Neural progenitor cell (in vitro differentiated cells): ENCODE results near the gene PAFAH2.

Experiments
- EZH2 ChIP-seq: fragments of 200-600 bp; sonication (generic); IDR thresholded peaks from 2 replicates; pipeline ENCODE4 v1.6.1; 2017; ENCODE audit warnings: antibody characterized with exemption, mild to moderate bottlenecking, moderate library complexity
- EZH2phosphoT487 ChIP-seq: fragments of 200-600 bp; sonication (generic); IDR thresholded peaks from 2 replicates; pipeline ENCODE4 v1.6.1; 2017; ENCODE audit warnings: antibody characterized with exemption
- TF ChIP-seq, protein P1 (sequence below): fragments of 200-600 bp; sonication (generic); IDR thresholded peaks from 2 replicates; pipeline ENCODE4 v1.5.1; 2017; ENCODE audit warnings: antibody characterized with exemption, mild to moderate bottlenecking

DNA sequence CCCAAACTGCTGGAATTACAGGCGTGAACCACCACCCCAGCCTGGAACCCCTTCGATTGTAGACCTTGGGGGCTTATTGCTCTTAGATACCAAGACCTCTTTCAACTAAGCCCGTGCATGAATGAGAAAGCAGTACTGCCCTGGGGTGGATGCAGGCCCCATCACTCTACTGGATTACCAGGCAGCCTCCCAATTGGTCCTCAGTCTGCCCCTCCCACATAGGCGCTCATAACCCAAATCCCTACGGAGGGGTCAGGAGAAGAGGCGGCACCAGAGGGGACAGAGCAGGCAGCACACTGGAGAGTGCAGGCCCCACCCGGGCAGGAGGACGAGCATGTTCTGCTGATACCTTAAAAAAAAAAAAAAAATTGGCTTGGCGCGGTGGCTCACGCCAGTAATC, 79.2 kb downstream of the PAFAH2 start:
- TF ChIP-seq, protein P1, sequence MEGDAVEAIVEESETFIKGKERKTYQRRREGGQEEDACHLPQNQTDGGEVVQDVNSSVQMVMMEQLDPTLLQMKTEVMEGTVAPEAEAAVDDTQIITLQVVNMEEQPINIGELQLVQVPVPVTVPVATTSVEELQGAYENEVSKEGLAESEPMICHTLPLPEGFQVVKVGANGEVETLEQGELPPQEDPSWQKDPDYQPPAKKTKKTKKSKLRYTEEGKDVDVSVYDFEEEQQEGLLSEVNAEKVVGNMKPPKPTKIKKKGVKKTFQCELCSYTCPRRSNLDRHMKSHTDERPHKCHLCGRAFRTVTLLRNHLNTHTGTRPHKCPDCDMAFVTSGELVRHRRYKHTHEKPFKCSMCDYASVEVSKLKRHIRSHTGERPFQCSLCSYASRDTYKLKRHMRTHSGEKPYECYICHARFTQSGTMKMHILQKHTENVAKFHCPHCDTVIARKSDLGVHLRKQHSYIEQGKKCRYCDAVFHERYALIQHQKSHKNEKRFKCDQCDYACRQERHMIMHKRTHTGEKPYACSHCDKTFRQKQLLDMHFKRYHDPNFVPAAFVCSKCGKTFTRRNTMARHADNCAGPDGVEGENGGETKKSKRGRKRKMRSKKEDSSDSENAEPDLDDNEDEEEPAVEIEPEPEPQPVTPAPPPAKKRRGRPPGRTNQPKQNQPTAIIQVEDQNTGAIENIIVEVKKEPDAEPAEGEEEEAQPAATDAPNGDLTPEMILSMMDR, result no peak
- TF ChIP-seq EZH2, result no peak
- TF ChIP-seq EZH2phosphoT487, result no peak
